ENCODE measurements around the gene ANKRD39.

- no peak for TF ChIP-seq ZBTB33 (IDR thresholded peaks at IDR 0.05)
- no peak for TF ChIP-seq CTCF (IDR thresholded peaks at IDR 0.05; ENCODE audit: low read depth, low read length, missing input control)
- TF ChIP-seq, protein P1, sequence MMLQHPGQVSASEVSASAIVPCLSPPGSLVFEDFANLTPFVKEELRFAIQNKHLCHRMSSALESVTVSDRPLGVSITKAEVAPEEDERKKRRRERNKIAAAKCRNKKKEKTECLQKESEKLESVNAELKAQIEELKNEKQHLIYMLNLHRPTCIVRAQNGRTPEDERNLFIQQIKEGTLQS (IDR thresholded peaks at IDR 0.05): no peak
Measured at GRCh38 chr2:96816836-96817702, 40.7 kb downstream of the ANKRD39 start.
